GM21825 (cell line): ENCODE measurements around the gene TBC1D21.

ENCODE experiments used
- ATAC-seq: cut with Tn5 transposase; IDR thresholded peaks from one replicate; pipeline ENCODE4 v1.9.1; 2021; ENCODE audit warnings: mild to moderate bottlenecking, moderate library complexity; ENCODE audit not compliant: unreplicated experiment

TBC1D21 gene

DNA sequence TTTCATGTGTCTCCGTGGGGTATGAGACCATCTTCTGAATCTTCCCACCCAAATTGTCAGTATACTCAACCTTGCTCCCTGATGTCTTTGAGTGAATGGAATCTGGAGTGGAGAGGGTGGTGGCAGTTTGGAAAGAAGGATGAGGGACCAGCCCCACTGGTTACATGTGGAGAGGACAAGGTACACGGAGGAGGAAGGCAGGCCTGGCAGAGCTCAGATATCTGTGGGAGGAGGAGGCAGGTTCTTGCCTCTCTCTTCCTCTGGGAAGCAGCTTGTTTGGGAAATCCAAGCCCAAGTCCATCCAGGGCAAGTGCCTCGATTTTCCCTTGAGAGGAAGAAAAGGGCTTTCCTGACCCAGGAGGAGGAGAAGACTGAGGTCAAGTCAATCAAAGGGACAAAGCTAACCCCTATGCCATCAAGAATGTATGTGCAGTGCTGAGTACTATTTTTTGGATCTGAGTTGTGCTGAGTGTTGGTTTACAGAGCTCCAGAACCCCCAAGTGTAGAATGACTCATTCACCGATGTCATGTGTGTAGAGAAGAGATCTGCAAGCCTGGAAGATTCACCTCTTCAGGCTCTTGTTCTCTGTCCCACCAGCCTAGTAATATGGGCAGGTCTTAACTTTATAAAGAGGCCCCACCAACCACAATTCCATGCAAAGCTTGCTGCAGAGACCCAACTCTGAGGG lies 33.1 kb downstream of the TBC1D21 start:
- no peak for ATAC-seq

DNA sequence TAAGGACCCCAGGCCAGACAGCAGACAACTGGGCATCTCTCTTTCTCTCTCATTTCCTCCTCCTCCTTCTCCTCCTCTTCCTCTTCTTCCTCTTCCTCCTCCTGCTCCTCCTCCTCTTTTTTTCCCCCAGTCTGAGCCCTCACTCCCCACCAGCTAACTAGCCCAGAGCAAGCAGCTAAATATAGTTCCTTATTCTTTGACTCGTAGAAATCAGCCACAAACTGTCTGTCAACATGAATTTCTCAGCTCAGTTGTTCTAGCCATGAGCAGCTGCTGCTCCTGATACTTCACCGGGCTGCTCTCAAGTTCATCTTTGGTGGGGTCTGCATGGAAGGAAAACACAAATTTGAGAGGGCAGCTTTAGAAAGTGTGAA lies 33.7 kb downstream of the TBC1D21 start:
- ATAC-seq, result no peak

DNA sequence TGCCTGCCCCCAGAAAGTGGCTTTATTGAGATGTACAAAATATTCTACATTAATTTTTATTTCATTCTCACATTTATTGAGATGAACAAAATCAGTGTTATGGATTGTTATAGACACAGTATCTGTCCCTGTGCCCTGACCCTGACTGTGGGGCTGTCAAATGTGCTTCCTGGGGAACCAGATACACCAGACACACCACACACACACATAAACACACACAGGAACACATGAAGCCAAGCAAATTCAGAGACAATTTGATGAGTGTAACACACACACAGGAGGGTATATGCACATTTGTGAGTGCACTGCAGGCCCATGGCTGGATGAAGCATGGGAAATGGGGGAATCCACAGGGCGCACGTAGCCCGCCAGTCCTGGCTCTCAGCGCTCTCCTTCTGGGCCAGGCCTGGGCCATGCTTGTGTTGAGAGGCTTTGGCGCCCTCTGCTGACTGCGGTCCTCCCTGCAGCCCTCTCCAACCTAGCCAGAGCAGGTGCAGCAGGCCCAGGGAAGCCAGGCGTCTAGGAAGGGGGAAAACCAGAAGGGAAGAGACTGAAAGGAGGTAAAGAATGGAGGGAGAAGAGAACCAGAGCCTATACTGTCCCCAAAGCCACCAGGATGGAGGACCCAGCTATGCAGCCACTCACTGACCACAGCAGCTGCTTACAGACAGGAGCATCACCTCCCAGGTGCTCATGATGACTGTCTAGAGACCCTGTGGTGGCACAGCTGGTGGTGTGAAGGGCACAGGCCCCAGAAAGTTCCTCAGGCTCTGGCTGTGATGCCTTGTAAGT lies 34.9 kb downstream of the TBC1D21 start:
- peak; percentile 60 for ATAC-seq

DNA sequence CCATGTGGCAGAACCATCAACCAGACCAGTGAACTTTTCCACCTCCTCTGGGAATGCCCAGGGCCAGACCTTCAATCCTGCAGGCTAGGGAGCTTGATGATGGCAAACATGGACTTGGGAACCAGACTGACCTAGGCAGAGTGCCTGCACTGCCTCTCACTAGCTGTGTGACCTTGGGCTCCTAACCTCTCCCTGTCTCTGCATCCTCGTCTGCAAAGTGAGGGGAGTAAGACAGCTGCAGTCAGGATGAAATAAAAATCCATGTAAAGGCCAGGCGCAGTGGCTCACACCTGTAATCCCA lies 35.4 kb downstream of the TBC1D21 start:
- no peak for ATAC-seq

DNA sequence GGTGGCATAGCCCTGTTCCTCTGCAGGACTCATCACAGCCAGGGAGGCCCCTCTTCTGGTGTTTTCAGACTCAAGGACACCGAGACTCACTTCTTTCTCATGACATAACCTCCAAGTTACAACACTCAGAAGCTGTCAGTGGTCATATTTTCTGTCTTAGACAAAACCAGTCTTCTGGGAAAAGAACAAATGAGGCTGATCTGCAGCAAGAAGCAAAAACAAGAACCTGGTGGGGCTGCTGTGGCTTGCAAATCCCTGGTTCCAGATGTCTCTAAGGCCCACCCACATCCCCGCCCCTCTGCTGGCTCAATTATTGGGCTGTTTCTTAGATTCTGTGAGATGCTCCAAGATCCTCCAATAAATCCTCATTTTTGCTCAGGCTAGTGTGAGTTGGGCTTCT lies 36.3 kb downstream of the TBC1D21 start:
- no peak for ATAC-seq

DNA sequence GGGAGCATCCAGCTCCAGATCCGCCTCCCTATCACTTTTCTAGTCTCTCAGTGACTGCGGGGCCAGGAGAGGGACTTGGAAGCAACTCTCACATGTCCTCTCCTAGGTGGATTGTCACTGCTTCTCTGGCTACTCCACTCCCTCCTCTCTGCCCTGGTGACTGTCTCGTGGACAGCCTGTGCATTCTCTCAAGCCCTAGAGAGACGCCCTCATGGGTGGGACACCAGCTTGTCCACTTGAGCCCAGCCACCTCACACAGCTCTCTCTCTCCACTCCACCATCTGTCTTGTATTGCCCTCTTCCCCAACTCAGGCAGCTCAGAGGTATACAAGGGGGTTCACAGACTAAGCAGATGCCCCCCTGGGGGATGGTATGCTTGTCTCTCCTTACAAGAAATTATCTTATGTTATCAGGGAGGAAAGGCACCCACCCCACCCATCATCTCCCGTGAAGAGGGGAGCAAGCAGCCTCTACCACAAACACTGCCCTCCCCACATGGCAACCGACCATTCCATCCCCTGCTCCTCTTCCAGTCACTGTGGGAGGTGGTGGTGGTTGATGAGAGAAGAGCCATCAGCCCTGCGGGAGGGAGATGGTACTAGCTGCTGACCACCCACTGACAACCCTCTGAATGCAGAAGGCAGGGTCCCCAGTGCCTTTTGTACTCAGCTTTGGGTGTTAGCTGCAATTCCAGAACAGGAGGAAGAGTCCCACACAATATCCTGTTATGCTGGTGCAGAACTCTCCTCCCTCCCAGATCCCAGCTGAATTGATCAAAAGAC lies 37.3 kb downstream of the TBC1D21 start:
- no peak for ATAC-seq

DNA sequence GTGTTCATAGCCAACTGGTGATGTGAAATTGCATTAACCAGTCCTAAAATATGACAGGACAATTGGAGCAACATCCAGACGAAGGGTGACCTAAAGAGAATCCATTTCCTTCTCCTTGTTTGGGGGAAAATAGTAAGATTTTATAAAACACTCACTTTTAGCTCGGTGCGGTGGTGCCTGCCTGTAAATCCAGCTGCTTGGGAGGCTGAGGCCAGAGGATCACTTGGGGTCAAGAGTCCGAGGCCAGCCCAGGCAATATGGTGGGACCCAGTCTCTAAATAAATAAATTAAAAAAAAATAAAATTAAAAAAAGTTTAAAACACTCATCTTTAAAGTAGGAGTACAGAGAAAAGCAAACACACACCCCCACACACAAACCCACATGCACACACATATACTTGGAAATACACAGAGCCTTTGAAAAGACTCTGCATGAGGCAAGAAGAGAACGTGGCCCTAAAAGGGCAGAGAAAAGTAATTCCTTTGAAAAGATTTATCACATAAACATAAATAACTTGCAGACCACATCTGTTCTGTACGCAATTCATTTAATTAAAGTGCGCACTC lies 38.7 kb downstream of the TBC1D21 start:
- ATAC-seq, result no peak

DNA sequence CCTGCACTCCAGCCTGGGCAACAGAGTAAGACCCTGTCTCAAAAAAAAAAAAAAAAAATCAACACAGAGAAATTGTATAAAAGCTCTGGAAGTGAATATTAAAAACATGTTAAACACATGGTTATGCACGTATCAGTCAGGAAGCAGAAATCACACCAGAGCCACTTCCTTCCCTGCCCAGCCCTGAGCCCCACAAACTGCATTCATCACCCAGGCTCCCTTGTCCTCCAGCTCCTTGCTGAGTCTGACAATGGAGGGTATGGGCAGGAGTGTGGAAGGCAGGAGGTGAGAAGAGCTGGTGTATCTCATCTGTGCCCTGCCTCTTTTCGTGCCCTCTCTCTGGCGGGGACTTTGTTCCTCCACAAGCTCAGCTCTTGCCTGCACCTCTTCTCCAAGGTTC lies 40.8 kb downstream of the TBC1D21 start:
- no peak for ATAC-seq

DNA sequence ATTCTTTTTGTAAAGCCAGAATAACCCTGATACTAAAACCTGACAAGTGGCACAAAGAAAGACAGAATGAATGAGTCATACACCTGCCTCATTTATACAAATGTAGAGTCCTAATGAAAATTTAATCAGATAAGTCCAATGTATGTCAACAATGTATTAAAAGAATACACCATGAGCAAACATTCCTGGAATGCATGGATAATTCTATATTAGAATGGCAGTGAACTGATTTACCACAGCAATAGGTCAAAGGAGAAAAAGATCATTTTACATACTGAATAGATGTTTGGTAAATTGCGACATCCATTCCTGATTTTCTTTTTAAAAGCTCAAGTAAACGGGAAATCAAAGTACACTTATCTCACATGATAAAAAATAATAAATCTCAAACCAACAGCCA lies 41.7 kb downstream of the TBC1D21 start:
- no peak for ATAC-seq

DNA sequence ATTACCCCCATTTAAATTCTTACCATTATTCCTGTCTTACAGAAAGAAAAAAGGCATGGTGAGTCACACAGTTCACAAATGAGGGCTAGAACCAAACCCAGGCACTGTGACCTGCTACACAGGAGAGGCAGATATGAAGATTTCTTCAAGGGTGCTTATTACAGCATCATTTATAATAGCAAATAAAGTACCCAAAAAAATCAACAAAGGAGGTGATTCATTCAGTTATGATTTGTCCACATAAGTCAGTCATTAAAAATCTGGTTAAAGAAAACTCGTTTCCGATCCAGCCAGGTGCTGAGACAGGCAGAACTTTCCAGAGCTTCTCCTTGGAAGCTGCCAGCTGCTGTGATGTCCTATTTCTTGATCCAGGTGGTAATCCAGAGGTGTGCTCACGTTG lies 45.4 kb downstream of the TBC1D21 start:
- no peak for ATAC-seq

DNA sequence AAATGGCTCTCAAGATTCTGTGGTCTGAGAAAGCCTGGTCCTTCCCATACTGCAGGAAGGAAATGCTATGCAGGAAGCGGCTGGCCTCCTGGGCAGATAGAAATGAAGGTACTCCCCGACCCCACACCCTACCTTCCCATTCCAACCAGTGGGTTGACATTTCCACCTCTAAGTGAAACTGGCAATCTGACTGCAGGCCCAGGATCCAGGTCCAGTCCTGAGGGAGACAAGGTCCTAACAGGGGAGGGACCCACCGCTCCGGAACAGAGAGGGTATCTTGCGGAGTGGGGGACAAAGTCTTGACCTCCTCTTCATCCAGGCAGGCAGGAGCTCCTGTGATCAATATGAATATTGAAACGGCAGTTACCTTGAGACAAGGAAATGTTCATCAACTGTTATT lies 46.3 kb downstream of the TBC1D21 start:
- ATAC-seq, result no peak

DNA sequence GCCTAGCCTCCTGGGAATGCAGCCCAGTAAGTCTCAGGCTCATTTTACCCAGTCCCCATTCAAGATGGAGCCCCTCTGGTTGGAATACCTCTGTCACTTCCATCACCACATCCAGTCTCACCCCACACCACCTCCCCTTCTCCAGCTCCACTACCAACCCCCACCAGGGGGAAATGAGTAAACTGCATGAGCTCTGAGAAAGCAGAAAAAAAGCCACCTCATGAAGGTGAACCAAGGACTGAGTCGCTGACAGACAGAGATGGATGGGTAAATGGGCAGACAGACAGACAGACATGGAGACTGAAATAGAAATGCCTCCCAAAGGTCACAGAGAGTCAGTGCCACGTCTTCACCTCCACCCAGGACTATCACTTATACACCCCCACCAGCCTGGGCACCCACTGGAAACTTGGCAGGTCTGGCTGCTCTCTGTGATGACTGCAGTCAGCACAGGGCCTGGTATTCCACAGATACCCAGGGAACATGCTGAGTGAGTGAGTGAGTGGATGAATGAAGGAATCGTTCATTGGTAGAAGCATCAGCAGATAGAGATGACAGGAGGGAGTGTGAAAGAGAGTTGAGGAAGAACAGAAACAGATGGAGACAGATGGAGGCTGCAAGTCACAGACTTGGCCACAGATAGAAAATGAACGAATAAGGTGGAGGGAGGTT lies 48.0 kb downstream of the TBC1D21 start:
- no peak for ATAC-seq

DNA sequence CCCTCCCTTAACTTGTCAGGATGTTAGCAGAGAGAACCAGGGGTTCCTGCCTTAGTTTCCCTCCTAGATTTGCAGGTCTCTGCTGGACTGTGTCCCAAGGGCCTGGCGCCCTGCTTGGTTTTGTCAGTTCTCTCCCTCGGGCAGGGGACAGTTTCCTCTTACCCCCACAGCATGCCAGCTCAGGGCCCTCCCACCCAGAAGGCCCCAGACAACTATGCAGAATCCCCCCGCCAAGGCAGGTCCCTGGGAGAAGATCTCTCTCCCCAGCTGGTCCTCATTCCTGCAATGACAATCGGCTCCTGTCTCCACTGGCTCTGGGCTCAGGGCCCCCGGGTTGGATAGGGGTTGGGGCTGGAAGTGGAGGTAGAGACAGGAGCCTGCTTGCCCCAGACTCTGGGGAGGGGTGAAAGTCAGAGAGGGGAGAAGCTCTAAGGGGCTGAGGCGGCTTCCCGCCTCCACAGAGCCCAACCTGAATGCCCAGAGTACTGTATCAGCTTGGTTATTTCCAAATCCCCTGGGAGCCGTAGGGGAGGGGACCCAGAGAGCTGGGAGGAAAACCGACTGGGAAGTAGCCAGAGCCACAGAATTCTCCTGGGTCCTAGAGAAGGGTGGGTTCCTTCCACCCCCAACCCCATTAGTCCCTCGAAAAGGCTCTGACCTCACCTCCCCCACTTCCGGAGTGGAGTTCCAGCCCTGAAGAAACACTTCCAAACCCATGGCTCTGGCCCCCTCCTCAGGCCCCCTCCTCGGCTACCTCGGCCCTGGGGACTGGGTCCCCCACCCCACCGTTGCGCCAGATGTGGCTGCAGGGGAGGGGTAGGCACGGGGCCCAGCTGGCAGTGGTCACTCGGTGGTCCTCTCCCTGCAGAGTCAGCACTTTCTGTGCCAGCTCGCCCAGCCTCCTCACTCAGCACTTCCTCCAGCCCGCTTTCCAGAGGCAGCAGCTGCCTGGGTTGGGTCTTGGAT lies 49.1 kb downstream of the TBC1D21 start:
- no peak for ATAC-seq

DNA sequence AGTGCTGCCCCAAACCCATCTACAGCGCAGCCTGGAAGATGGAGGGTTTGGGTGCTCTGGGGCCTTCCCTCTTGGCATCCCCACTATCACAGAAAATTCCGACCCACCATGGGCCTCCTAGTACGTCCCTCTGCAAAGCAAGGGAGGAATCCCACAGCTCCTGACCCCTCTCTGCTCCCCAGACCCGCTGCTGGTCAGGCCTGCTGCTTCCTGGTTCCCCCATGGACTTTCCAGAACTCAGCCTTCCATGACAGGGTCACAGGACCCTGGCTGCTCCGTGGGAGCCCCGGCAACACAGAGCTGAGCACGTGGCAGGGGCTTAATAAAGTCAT lies 49.8 kb downstream of the TBC1D21 start:
- ATAC-seq, result no peak

DNA sequence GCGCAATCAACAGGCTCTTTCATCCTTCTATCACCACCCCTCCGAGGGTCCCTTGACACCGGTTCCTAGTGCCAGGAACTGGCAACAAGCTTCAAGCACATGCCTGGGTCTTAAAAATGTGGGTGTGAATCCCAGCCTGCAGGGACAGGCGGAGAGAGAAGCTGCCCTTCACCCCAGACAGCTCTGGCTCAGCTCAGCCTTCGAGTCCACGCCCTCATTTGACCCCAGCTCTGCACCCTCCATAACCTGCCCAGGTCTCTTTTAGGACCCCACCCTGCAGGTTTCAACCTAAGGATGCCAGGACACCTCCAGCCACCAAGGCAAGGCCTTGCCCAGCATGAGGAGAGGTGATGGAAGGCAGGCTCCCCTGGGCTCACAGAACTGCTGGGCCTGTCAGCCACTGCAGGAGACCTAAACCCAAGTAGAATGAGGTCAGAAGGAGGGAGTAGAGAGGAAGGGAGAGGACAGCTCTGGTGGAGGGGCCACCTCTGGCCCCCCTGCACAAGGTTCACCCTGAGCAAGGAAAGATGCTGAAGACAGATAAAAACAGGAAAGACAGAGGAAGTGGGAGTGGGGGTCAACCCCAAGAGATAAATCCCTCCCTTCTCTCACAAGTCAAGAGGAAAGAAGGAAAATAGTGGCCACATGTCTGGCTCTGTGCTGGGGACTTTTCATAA lies 50.3 kb downstream of the TBC1D21 start:
- no peak for ATAC-seq

DNA sequence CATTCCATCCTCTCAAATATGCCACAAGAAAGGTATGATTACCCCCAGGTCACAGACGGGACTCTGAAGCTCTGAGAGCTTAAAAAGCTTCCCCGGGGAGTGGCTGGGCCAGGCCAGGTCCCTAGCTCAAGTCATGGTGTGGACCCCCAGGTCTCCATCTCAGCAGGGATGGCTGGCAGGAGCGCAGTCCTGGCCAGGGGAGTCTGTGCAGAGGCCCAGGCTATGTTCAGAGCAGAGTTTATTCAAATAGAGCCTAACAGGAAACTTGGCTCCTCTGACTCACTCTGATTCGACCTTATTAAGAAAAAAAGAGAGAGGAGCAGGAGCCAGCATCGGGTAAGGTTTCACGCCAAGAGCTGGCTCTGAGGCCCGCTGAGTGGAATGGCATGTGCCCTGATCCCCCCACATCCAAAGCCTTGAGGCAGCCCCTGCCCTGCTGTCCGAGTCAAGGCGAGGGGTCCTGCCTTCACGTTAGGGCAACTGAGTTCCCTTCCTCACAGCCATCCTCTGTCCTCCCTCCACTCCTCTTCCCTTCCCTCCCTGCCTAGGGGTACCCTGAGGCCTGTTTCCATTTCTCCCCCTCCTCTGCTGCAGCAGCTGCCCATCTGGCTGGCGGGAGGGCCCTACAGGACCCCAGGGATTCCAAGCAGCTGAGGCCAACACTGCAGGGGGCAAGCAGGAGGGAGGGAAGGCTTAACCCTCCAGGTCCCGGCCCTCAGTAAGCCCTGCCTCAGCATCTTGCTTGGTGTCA lies 51.0 kb downstream of the TBC1D21 start:
- no peak for ATAC-seq

DNA sequence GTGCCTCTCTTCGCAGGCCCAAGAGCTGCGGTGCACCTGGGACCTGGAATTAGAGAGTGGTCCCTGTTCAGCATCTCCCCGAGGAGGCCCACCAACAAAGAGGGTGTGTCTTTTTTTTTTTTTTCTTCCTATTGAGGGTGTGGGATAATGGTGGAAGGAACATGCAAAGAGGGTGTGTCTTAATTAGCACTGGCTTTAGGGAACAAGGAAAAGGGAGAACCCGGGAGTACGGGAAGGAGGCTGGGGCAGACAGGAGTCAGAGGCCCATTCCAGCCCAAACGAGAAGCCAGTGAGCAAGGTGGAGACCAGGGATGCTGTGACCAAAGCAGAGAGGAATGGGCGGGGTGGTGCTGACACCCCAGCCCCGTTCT lies 52.5 kb downstream of the TBC1D21 start:
- ATAC-seq, result no peak

DNA sequence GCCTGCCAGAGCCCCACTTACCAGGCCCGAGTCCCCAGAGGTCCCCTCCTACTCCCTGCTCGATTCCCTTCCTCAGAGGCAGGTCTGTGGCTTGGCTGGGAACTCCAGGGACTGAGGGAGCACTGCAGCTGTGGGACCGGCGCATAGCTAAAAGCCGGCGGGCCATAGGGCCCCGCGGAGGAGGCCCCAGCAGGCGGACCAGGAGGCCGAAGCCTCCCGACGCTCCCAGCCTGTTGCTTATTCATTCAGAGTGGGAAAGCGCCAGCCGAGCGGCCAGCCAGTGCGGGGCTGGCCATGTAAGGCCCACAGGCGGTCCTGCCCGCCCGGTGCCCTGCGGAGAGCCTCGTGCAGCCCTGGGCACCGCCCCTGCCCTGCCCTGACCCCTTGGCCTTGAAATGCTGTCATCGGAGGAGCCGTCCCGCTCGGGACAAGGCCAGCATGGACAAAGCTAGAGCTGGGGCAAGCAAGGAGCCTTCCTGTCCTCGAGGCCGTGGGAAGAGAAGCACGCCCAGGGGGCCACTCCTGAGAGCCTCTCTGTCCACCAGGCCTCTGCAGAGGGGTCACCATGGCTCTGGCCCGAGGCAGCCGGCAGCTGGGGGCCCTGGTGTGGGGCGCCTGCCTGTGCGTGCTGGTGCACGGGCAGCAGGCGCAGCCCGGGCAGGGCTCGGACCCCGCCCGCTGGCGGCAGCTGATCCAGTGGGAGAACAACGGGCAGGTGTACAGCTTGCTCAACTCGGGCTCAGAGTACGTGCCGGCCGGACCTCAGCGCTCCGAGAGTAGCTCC lies 53.0 kb downstream of the TBC1D21 start, which contains the start of gene LOXL1:
Gene LOXL1, plus strand, starts transcription at position 244 of the 784 bp plus-strand sequence. Its CDS starts 322 bp downstream, at position 566.
- ATAC-seq, result no peak
